Measurements from ENCODE around the gene PYGM.

Gene PYGM

GRCh38 chr11:64774144-64774543 is 14.4 kb upstream of the PYGM start:
- DNase-seq (ENCODE audit: low read depth, low spot score), result no peak
- H3K4me3 ChIP-seq (ENCODE audit: low read depth, low read length), result no peak overlapping the region
- in situ Hi-C loops (cut with HindIII; ENCODE audit: low sequenced_read_pairs), result no loop called here
- TF ChIP-seq CTCF (IDR thresholded peaks at IDR 0.05; ENCODE audit: low read depth, low read length), result no peak

- in situ Hi-C loops (cut with HindIII; ENCODE audit: low sequenced_read_pairs), result no loop called here
- no peak overlapping the region for H3K4me3 ChIP-seq (ENCODE audit: low read depth, low read length)
- TF ChIP-seq CTCF (IDR thresholded peaks at IDR 0.05; ENCODE audit: low read depth, low read length), result no peak
- no peak for DNase-seq (ENCODE audit: low read depth, low spot score)
Observed at GRCh38 chr11:64772303-64773018, 12.7 kb upstream of the PYGM start.

- in situ Hi-C loops (cut with HindIII; ENCODE audit: low sequenced_read_pairs), result no loop called here
- H3K4me3 ChIP-seq (ENCODE audit: low read depth, low read length), result no peak overlapping the region
- no peak for TF ChIP-seq CTCF (IDR thresholded peaks at IDR 0.05; ENCODE audit: low read depth, low read length)
- no peak for DNase-seq (ENCODE audit: low read depth, low spot score)
Observed at GRCh38 chr11:64771861-64772260, 12.1 kb upstream of the PYGM start.

- DNase-seq (ENCODE audit: low read depth, low spot score), result no peak
- H3K4me3 ChIP-seq (ENCODE audit: low read depth, low read length), result no peak overlapping the region
- in situ Hi-C loops (cut with HindIII; ENCODE audit: low sequenced_read_pairs), result no loop called here
- TF ChIP-seq CTCF (IDR thresholded peaks at IDR 0.05; ENCODE audit: low read depth, low read length), result no peak
Observed at GRCh38 chr11:64770120-64770519, 10.3 kb upstream of the PYGM start.

GRCh38 chr11:64769283-64769682 is 9.5 kb upstream of the PYGM start:
- no peak overlapping the region for H3K4me3 ChIP-seq (ENCODE audit: low read depth, low read length)
- in situ Hi-C loops (cut with HindIII; ENCODE audit: low sequenced_read_pairs), result no loop called here
- TF ChIP-seq CTCF (IDR thresholded peaks at IDR 0.05; ENCODE audit: low read depth, low read length), result no peak
- DNase-seq (ENCODE audit: low read depth, low spot score), result no peak

GRCh38 chr11:64768300-64768694 is 8.5 kb upstream of the PYGM start:
- TF ChIP-seq CTCF (IDR thresholded peaks at IDR 0.05; ENCODE audit: low read depth, low read length), result no peak
- in situ Hi-C loops (cut with HindIII; ENCODE audit: low sequenced_read_pairs), result no loop called here
- H3K4me3 ChIP-seq (ENCODE audit: low read depth, low read length), result no peak overlapping the region
- no peak for DNase-seq (ENCODE audit: low read depth, low spot score)
